Progenitor cell of endocrine pancreas (in vitro differentiated cells): Measurements from ENCODE around the gene DNAH7. TPM values are rescaled to one million over a fixed set of nuclear protein-coding genes. Genes with fewer than 3 reads are reported as not detected.

Source experiments
- DNase-seq: peaks from one replicate; pipeline ENCODE4 v3.0.0; 2021; ENCODE audit warnings: low spot score; ENCODE audit not compliant: unreplicated experiment
- H3K27ac Mint-ChIP-seq: 2 replicates; pipeline ENCODE4 v1.8.0; 2021; ENCODE audit warnings: mild to moderate bottlenecking, moderate library complexity, mixed read lengths
- H3K27me3 Mint-ChIP-seq: 2 replicates; pipeline ENCODE4 v1.8.0; 2021; ENCODE audit warnings: mixed read lengths
- H3K36me3 Mint-ChIP-seq: 2 replicates; pipeline ENCODE4 v1.8.0; 2022; ENCODE audit warnings: mixed read lengths; ENCODE audit not compliant: insufficient read depth
- H3K4me1 Mint-ChIP-seq: 2 replicates; pipeline ENCODE4 v1.8.0; 2021; ENCODE audit warnings: low read depth, mixed read lengths
- H3K4me3 Mint-ChIP-seq: 2 replicates; pipeline ENCODE4 v1.8.0; 2021; ENCODE audit warnings: low read depth, mild to moderate bottlenecking, moderate library complexity, mixed read lengths
- H3K9me3 Mint-ChIP-seq: 2 replicates; pipeline ENCODE4 v1.8.0; 2021; ENCODE audit warnings: low read depth, mixed read lengths
- total RNA-seq: library from RNA; stranded (reverse); gene quantifications from 2 replicates; pipeline ENCODE4 v1.2.1, GENCODE V29; 2021
- TF ChIP-seq, protein P1 (sequence below): fragments of 200-600 bp; sonication (generic); IDR thresholded peaks from one replicate; pipeline ENCODE4 v1.5.0; 2021; ENCODE audit warnings: antibody characterized with exemption, mild to moderate bottlenecking; ENCODE audit not compliant: unreplicated experiment

Gene DNAH7
- total RNA-seq, 1 donor from 2014 or later, result 5.9 TPM

- no peaks in the 10 kb centered on the region for H3K27me3 Mint-ChIP-seq
- H3K36me3 Mint-ChIP-seq, result no peaks in the 10 kb centered on the region
- H3K27ac Mint-ChIP-seq, result no peak overlapping the region
- DNase-seq, result no peak
- TF ChIP-seq, protein P1, sequence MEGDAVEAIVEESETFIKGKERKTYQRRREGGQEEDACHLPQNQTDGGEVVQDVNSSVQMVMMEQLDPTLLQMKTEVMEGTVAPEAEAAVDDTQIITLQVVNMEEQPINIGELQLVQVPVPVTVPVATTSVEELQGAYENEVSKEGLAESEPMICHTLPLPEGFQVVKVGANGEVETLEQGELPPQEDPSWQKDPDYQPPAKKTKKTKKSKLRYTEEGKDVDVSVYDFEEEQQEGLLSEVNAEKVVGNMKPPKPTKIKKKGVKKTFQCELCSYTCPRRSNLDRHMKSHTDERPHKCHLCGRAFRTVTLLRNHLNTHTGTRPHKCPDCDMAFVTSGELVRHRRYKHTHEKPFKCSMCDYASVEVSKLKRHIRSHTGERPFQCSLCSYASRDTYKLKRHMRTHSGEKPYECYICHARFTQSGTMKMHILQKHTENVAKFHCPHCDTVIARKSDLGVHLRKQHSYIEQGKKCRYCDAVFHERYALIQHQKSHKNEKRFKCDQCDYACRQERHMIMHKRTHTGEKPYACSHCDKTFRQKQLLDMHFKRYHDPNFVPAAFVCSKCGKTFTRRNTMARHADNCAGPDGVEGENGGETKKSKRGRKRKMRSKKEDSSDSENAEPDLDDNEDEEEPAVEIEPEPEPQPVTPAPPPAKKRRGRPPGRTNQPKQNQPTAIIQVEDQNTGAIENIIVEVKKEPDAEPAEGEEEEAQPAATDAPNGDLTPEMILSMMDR, result no peak
- H3K4me3 Mint-ChIP-seq, result no peak overlapping the region
- no peaks in the 10 kb centered on the region for H3K4me1 Mint-ChIP-seq
- H3K9me3 Mint-ChIP-seq, result peaks cover 7% of the 10 kb centered on the region
These were observed 123.6 kb downstream of the DNAH7 start for GRCh38 chr2:195945056-195945455.

- DNase-seq, result no peak
- H3K4me1 Mint-ChIP-seq, result no peaks in the 10 kb centered on the region
- no peak overlapping the region for H3K4me3 Mint-ChIP-seq
- H3K9me3 Mint-ChIP-seq, result no peaks in the 10 kb centered on the region
- H3K36me3 Mint-ChIP-seq, result peaks cover 12% of the 10 kb centered on the region
- no peak overlapping the region for H3K27ac Mint-ChIP-seq
- TF ChIP-seq, protein P1, result no peak
- H3K27me3 Mint-ChIP-seq, result no peaks in the 10 kb centered on the region
These were observed 131.5 kb downstream of the DNAH7 start for GRCh38 chr2:195937176-195937575.

GRCh38 chr2:195934484-195934883 is 134.2 kb downstream of the DNAH7 start:
- H3K4me3 Mint-ChIP-seq, result no peak overlapping the region
- no peak overlapping the region for H3K27ac Mint-ChIP-seq
- TF ChIP-seq, protein P1, result no peak
- no peak for DNase-seq
- no peaks in the 10 kb centered on the region for H3K4me1 Mint-ChIP-seq
- H3K27me3 Mint-ChIP-seq, result no peaks in the 10 kb centered on the region
- H3K36me3 Mint-ChIP-seq, result peaks cover 16% of the 10 kb centered on the region
- H3K9me3 Mint-ChIP-seq, result peaks cover 3% of the 10 kb centered on the region

DNA sequence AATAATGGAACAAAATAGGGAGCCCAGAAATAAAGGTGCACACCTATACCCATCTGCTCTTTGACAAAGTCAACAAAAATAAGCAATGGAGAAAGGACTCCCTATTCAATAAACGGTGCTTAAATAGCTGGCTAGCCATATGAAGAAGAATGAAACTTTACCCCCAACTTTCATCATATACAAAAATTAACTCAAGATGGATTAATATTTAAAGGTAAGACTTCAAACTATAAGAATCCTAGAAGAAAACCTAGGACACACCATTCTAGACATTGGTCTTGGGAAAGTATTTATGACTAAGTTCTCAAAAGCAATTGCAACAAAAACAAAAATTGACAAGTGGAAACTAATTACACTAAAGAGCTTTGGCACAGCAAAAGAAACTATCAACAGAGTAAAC is 139.1 kb downstream of the DNAH7 start:
- Mint-ChIP-seq H3K9me3 (peaks cover 3% of the 10 kb centered on the region), H3K36me3 (peaks cover 12% of the 10 kb centered on the region)

GRCh38 chr2:195925120-195925519 is 143.5 kb downstream of the DNAH7 start:
- H3K36me3 Mint-ChIP-seq, result peaks cover 8% of the 10 kb centered on the region
- peaks cover 6% of the 10 kb centered on the region for H3K9me3 Mint-ChIP-seq
- H3K27ac Mint-ChIP-seq, result peak overlapping the region; percentile 27
- DNase-seq, result no peak
- H3K27me3 Mint-ChIP-seq, result no peaks in the 10 kb centered on the region
- no peak overlapping the region for H3K4me3 Mint-ChIP-seq
- H3K4me1 Mint-ChIP-seq, result no peaks in the 10 kb centered on the region
- TF ChIP-seq, protein P1, result no peak

More for the DNA sequence above, 139.1 kb downstream of the DNAH7 start:
- Mint-ChIP-seq H3K27ac (no peak overlapping the region), H3K4me1 (no peaks in the 10 kb centered on the region), H3K27me3 (no peaks in the 10 kb centered on the region), H3K4me3 (no peak overlapping the region)
- TF ChIP-seq, protein P1, result no peak
- no peak for DNase-seq
